HG03135 (cell line): ENCODE results near the gene TNS2.

Experiments used
- ATAC-seq: cut with Tn5 transposase; IDR thresholded peaks from one replicate; pipeline ENCODE4 v1.9.1; 2021; ENCODE audit warnings: mild to moderate bottlenecking, moderate library complexity; ENCODE audit not compliant: unreplicated experiment

Gene TNS2

DNA sequence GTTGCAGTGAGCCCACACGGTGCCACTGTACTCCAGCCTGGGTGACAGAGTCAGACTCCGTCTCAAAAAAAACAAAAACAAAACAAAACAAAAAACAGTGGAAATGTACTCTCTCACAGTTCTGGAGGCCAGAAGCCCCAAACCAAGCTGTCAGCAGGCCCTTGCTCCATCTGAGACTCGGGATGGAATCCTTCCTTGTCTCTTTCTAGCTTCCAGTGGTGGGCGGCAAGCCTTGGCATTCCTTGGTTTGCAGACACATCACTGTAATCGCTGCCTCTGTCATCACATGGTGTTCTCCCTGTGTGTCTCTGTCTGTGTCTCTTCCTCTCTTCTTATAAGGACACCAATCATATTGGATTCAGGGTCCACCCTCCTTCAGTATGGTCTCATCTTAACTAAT lies 6.4 kb downstream of the TNS2 start:
- no peak for ATAC-seq

DNA sequence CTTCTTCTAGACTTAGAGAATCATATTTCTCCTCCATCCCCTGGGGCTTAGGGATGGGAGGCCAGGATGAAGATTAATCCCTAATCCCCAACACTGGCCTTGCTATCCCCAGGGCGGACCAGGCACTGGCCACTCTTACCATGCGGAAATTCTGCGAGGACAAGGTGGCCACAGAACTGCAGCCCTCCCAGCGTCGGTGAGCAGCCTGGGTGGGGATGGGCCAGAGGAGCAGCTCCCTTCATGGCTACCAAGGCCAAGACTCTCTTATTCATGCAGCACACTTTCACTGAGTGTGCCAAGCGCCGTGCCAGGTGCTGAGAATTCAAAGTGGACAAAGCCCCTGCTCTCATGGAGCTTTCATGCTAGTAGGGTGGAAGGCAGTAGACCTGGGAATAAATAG lies 7.0 kb downstream of the TNS2 start:
- no peak for ATAC-seq

DNA sequence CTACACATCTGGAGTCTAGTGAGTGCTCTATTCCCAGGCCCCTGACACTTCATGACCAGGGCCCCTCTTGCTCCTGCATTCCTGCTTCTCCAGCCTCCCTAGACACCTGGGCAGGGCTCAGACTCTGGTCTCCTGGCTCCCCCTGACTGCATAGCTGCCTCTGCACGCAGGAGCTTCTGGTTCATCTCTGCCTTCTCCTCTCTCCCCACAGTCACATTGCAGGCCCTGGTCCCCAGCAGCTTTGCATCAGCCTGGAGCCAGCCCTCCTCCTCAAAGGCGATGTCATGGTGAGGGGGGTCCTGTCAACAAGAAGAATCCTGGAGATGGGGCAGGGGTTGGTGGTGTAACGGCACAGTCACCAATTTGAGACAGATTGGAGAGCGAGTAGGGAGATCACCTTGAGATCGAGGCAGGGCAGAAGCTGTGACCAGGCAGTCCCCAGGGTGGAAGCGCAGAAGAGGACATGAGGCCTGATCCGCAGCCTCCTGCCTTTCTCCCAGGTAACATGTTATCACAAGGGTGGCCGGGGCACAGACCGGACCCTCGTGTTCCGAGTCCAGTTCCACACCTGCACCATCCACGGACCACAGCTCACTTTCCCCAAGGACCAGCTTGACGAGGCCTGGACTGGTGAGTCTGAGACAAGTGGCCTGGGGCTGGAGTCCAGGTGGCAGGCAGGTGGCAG lies 8.1 kb downstream of the TNS2 start:
- no peak for ATAC-seq

DNA sequence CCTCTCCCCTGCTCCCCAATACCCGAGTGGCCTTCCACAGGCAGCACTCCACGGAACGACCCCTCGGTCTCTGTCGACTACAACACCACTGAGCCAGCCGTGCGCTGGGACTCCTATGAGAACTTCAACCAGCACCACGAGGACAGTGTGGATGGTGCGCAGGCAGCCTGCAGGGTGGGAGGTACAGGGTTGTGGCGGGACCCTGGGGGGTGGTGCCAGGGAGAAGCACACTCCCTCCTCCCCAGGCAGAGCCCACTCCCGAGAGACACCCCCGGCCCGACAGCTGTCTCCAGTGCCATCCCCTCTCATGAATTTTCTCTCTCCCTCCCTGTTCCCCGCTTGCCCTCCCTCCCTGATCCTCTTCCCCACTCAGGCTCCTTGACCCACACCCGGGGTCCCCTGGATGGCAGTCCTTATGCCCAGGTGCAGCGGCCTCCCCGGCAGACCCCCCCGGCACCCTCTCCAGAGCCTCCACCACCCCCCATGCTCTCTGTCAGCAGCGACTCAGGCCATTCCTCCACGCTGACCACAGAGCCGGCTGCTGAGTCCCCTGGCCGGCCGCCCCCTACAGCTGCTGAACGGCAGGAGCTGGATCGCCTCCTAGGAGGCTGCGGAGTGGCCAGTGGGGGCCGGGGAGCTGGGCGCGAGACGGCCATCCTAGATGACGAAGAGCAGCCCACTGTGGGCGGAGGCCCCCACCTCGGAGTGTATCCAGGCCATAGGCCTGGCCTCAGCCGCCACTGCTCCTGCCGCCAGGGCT lies 9.0 kb downstream of the TNS2 start:
- ATAC-seq = no peak

DNA sequence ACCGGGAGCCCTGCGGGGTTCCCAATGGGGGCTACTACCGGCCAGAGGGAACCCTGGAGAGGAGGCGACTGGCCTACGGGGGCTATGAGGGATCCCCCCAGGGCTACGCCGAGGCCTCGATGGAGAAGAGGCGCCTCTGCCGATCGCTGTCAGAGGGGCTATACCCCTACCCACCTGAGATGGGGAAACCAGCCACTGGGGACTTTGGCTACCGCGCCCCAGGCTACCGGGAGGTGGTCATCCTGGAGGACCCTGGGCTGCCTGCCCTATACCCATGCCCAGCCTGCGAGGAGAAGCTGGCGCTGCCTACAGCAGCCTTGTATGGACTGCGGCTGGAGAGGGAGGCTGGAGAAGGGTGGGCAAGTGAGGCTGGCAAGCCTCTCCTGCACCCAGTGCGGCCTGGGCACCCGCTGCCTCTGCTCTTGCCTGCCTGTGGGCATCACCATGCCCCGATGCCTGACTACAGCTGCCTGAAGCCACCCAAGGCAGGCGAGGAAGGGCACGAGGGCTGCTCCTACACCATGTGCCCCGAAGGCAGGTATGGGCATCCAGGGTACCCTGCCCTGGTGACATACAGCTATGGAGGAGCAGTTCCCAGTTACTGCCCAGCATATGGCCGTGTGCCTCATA lies 9.7 kb downstream of the TNS2 start:
- ATAC-seq = no peak

DNA sequence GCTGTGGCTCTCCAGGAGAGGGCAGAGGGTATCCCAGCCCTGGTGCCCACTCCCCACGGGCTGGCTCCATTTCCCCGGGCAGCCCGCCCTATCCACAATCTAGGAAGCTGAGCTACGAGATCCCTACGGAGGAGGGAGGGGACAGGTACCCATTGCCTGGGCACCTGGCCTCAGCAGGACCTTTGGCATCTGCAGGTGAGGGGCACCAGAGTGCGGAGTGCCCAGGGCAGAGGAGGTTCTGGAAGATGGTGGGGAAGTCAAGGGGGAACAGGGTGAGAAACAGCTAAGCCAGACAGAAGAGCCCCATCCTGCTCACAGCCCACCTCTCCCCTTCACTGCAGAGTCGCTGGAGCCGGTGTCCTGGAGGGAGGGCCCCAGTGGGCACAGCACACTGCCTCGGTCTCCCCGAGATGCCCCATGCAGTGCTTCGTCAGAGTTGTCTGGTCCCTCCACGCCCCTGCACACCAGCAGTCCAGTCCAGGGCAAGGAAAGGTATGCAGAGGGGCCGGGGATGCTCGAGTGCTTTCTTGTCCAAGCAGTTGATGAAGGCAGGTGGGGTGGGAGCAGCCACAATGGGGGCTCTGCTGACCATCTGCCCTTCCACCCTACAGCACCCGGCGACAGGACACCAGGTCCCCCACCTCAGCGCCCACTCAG lies 10.3 kb downstream of the TNS2 start:
- ATAC-seq = no peak

DNA sequence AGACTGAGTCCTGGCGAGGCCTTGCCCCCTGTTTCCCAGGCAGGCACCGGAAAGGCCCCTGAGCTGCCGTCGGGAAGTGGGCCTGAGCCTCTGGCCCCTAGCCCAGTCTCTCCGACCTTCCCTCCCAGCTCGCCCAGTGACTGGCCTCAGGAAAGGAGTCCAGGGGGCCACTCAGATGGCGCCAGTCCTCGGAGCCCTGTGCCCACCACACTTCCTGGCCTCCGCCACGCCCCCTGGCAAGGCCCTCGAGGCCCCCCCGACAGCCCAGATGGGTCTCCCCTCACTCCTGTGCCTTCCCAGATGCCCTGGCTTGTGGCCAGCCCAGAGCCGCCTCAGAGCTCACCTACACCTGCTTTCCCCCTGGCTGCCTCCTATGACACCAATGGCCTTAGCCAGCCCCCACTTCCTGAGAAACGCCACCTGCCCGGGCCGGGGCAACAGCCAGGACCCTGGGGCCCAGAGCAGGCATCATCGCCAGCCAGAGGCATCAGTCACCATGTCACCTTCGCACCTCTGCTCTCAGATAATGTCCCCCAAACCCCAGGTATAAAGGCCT lies 10.9 kb downstream of the TNS2 start:
- no peak for ATAC-seq

DNA sequence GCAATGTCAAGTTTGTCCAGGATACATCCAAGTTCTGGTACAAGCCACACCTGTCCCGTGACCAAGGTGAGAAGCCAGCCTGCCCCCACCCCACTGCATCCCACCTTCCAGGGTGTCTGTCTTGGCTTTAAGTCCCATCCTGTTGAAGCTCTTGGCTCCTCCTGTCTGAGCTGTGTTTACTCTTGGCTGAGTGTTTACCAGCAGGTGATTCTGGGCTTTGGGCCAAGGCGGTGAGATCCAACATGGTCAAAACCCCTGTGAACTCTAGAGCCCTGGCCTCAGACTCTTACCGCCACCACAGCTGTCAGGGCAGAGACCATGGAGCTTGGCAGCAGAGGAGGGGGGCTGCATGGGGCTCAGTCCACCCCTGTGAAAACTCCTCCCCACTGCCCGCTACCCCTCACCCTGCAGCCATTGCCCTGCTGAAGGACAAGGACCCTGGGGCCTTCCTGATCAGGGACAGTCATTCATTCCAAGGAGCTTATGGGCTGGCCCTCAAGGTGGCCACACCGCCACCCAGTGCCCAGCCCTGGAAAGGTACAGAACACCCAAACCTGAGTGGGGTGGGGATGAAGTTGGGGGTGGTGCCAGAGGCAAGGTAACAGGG lies 11.6 kb downstream of the TNS2 start:
- ATAC-seq = no peak

DNA sequence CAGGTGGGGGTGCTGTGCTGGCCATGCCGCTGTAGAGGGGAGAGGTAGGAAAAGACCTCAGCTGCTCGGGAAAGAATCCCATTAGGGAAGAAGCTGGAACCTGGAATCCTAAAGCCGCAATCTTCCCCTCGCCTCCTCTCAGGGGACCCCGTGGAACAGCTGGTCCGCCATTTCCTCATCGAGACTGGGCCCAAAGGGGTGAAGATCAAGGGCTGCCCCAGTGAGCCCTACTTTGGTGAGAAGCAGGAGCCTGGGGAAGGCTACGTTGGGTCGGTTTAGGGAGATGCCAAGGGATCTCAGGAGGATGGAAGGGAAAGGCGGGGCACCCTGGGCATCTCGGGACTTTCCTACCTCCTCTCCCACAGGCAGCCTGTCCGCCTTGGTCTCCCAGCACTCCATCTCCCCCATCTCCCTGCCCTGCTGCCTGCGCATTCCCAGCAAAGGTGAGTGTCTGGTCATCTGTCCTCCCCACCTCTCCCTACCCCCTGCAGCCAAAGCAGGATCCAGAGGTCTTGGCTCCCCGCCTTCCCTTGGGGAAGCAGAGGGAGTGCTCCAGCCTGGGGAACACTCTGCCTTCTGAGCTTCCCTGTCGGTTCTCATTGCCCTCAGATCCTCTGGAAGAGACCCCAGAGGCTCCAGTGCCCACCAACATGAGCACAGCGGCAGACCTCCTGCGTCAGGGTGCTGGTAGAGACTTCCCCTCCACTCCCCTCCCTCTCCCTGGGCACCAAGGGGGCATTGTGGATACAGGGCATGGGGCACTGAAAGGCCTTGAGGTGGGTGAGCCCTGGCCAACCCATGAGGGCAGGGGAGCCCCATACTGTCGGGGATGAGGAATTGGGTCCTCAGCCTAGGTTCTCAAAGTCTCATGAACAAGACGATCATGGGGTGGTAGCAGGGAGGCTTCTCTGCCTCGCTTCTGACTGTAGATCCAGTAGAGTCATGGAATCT lies 12.4 kb downstream of the TNS2 start:
- no peak for ATAC-seq

DNA sequence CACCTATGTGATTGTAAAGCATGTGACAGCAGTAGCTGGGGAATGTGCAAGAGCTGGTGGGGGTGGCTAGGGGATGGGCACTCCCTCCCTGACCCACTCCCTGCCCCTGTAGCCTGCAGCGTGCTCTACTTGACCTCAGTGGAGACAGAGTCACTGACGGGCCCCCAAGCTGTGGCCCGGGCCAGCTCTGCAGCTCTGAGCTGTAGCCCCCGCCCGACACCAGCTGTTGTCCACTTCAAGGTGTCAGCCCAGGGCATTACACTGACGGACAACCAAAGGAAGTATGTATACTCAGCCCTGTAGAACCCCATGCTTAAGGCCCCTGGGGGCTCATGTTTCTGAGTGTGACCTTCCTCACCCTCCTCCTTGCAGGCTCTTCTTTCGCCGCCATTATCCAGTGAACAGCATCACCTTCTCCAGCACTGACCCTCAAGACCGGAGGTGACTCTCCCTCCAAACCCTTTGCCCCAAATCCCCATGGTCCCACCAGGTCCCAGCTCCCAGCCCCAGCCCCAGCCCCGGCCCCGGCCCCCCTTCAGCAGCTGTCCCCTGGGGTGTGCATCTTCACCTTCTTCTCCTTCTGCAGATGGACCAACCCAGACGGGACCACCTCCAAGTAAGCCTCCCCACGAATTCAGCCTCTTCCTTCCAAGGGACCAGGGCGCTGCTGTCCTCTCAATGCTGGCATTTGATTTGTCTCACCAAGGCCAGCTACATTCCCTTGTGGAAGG lies 13.3 kb downstream of the TNS2 start:
- ATAC-seq = no peak

DNA sequence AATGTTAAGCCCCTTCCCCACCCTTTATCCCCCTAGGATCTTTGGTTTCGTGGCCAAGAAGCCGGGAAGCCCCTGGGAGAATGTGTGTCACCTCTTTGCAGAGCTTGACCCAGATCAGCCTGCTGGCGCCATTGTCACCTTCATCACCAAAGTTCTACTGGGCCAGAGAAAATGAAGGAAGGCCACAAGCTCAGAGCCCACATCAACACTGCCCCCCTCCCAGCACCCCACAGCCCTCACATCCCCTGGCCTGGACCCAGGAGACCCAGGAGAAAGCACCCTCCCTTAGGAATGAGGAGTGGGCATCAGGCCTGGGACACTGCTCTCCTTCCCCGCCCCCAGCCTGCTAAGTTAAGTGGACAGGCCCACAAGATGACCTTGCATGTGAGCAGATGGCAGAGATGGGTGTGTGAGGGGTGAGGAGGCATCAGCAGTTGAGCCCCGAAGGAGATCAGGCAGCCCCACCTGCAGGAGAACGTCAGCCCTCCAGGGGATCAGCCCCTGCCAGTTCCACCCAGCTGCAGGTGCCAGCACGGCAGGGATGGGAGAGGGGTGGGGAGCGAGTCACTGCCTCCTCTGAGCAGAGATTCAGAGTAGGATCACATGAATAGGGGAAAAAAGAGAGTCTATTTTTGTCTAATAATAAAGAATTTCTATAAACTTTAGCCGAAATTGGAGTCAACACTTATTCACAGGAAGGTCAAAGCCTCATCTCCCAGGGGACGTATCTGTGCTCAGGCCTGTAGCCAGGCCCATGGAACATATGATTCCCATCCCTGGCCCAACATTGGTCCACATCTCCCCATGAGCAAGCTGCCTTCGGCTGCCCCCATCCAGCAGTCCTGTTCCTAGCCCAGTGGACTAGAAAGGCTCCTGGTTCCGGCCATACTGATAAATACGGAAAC lies 14.1 kb downstream of the TNS2 start:
- ATAC-seq = no peak

DNA sequence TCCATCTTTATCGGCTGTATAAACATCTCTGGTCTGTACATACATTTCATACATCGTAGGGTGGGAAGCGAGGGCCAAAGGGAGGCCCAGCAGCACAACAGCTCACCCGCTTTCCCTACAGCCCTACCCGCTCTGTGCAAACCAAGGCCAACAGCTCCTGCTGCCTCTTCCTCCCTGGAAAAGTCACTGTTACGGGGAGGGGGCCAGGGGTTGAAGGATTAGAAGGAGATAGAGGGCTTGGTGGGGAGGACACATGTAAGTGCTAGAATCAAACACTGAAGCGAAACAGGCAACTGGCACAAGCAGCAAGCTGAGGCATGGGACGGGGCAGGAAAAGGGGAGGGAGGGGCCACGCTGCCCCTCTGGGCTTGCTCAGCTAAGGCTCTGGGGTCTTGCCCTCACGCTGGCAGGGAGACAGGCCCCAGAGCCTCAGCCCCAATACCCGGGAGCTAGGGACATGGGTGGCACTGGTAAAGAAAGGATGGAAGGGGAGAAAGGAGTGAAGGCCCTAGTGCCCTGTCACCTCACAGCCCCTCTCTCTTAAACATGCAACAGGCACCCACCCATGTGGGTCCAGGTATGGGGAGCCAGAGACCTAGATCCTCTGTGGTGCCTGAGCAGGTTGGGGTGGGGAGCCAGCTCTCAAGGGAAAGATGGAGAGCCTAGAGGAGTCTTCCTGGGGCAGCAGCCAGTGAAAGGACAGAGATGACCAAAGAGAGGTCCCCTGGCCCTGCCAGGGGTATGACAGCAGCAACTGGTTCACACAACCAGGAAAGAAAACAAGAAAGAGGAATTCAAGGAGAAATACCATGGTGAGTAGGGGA lies 15.0 kb downstream of the TNS2 start:
- ATAC-seq = no peak

DNA sequence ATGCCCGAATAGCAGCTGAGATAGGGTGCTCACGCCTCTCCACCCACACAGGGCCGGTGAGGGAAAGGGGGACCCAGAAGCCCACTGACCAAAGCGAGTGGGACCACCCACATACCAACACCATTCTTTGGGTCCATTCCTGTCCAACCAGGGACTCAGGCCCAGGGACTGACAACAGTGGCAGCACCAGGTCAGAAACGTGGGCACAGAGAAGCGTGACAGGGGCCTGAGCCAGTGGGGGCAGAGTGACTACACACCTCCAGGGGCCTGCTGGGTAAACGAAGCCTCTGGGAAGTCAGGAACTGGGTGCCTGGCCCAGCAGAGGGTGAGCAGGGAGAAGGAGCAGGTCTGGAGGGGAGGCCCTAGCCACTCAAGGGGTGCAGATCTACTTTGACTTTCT lies 15.6 kb downstream of the TNS2 start:
- ATAC-seq = no peak

DNA sequence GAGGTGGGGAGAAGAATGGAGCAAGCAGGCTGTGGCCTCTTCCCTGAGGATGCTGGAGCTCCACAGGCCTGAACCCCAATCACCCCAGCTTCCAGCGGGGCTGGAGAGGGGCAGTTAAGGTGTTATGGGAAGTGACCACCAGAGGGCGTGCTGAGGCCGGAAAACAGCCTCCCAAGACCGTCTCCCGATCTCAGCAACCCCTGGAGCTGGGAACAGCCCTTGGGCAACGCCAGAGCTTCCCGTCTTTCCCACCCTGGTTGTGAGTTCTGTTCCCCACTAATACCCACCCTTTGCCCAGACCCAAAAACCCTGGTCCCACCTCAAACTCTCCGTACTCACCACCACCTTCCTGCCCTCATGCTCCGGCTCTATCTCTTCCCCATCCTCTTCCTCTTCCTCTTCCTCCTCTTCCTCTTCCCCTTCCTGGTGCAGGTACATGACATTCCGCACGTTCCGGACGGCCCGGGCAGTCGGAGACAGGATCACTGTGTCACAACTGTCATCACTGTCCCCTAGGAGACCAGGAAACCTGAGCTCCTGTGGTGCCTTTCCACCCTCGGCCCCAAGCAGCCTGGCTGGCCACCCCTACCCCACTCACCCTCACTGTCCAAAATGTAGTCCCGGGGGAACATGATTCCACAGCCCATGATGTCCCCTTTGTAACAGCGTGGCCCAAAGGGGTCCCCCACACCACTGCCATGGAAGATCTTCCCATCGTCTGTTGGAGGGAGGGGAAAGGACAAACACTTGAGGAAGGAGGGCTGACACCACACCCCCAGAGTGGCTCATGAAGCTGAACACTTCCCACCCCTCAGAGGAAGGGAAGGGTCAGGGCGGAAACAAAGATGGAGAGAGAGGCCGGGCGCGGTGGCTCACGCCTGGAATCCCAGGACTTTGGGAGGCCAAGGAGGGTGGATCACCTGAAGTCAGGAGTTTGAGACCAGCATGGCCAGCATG lies 16.4 kb downstream of the TNS2 start:
- ATAC-seq = no peak

DNA sequence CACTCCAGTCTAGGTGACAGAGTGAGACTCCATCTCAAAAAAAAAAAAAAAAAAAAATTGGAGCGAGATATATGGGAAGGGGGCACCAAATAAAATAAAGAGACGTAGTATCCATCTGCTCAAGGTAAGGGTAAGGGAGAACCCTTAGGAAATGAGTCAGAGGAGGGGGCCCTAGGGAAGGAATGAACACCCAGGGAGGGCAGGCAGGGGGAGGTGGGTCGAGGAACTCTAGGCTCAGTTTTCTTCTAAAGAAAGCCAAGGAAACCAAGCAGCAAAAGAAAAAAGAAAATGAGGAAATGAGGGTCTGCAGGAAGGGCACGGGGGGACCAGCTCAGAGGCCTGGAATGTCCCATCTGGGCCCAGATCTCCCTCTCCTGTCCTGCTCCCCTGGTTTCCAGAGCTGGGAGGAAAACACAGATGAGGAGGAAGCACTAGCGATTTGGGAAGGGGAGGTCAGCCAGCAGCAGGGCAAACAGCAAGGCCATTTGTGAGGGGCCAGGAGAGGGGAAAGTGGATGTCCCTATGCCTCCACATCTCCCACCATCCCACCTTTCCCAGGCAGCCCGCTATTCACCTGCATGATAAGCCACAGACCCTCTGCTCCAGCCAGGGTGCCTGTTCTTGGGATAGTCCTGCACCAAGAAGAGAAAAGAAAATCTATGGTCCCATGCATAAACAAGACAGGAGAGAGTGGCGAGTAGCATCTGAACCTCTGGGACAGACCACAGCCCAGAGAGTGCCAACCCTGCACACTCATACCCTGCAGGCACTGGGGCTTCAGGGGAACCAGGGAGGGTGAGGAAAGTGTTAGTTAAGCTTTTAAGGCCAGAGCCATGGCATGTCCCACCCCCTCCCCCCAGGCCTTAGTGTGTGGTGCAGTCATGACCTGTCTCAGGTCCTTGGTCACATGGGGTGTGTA lies 17.5 kb downstream of the TNS2 start:
- ATAC-seq = no peak
